HG03457 (cell line): ENCODE results near the gene CD1E.
"Not testable (repeated sequence)": the region's sequence is repeated elsewhere in the genome, so short reads cannot be mapped to it uniquely, and the experiment has no call there.

ENCODE experiments used
- ATAC-seq: cut with Tn5 transposase; IDR thresholded peaks from one replicate; pipeline ENCODE4 v1.9.1; 2021; ENCODE audit warnings: moderate number of reproducible peaks; ENCODE audit not compliant: unreplicated experiment

Gene CD1E

DNA sequence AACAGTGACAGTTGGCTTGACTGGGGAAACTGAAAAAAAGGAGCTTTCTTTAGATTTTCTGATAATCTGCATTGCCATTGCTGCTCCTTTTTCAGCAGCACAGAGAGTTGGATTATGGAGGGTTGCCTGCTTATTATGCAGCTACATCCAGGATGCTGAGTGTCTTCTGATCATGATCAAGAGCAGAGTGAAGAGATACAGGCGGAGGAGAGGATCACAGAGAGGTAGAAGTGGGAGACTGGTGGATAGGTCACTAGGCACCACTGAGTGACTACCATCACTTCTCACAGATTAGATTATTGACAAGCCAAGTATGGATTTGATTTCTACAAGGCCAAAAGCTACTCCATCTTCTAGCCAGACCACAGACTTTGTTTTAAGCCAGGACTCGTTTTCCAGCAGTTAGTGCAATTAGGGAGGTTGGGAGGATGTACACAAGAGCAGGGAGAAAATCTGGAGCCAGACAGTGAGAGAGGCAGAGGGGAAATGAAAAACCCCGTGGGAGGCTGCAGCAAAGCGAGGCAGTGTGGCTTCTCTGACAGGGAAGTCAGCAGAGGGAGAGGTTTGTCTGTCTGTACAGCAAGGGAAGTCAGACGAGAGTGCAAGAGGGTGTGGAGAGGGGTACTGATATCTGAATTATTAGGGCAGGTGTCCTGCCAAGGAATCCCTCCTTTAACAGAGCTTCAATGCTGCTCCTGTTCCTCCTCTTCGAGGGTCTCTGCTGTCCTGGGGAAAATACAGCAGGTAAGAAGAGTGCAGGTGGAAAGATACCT is at the start of gene CD1E:
Gene CD1E (plus strand): TSS at position 592 of the 773 bp plus-strand sequence. CDS start 95 bp downstream, at position 687.
- no peak for ATAC-seq

DNA sequence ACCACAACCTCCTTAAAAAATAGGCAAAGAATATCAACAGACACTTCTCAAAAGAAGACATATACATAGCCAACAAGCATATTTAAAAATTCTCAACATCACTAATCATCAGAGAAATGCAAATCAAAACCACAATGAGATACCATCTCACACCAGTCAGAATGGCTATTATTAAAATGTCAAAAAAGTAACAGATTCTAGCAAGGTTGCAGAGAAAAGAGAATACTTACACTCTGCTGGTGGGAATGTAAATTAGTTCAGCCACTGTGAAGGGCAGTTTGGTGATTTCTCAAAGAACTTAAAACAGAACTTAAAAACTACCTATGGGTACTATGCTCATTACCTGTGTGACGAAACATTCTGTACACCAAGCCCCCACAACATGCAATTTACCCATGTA is 43.1 kb upstream of the CD1E start:
- ATAC-seq: no peak

DNA sequence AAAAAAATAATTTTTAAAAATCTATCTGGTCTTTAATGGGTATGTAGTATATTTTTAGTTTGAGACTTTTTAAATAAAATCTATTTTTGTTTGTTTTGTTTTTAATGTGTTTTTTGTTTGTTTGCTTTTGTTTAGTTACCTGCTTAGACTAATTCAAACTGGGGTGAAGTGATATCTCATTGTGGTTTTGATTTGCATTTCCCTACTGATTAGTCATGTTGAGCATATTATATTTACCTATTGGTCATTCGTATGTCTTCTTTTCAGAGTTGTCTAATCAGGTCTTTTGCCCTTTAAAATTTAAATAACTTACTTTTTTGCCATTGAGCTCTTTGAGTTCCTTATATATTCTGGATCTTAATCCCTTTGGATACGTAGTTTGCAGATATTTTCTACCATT is 42.6 kb upstream of the CD1E start:
- no peak for ATAC-seq

DNA sequence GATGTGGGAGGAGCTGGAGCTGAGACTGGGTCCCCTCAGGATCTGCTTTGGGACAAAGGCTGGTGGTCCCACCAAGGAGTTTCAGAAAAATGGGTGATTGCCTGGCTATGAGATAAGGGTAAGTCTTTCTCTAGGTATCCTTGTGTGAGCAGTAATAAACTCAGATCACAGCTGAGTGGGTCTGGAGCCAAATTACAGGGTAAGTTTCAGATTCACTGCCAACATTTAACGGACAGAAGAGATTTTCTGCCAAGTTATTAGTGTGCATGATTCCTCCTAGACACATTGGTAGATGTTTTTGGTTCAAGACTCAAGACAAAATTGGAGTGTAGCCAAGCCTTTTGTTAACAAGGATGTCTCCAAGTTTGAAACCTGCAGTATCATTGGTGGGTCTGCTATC is 29.8 kb upstream of the CD1E start:
- no peak for ATAC-seq

DNA sequence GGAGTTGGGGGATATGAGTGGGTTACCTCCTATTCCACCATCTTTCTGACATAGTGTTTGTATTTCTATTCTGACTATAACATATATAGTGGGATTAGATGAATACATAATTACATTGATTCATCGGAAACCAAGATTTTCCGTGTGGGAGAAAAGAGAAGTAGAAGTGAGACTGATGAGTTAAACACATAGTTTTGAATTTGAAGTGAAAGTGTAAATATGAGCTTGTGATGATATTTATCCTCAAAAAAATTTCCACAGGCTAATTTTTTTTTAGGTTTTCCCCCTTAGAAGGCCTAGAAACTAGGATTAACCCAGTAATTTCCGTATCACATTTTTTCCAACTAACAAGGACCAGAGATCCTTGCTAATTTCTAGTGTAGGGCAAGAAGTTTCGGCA is 29.3 kb upstream of the CD1E start:
- ATAC-seq: no peak

DNA sequence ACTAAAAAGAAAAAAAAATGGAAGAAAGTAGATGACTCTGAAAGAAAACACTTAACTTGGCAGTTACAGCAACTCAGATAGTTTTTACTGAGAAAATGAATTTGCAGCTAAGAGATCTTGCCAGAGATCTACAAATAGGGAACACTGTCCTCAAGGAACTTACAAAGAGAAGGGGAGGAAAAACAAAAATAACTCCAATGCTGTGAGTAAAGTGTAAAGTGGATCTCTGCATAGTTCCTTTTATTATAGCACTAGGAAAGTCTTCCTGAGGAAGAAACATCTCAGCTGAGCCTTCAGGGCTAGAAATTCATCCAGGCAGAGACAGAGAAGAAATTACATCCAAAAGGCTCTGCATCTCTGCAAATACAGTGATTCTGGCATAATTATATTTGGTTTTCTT is 26.2 kb upstream of the CD1E start:
- no peak for ATAC-seq

DNA sequence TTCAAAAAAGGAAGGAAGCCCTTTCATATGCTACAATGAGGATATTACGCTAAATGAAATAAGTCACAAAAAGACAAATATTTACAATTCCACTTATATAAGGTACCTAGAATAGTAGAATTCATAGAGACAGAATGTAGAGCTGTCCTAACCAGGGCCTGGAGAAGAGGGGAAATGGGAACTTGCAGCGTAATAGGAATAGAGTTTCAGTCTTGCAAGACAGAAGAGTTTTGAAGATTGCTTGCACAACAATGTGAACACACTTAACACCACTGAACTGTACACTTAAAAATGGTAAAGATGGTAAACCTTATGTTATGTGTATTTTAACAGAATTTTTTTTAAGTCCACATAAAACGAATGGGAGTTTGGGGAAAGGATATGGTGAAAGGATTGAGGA is 25.3 kb upstream of the CD1E start:
- no peak for ATAC-seq

DNA sequence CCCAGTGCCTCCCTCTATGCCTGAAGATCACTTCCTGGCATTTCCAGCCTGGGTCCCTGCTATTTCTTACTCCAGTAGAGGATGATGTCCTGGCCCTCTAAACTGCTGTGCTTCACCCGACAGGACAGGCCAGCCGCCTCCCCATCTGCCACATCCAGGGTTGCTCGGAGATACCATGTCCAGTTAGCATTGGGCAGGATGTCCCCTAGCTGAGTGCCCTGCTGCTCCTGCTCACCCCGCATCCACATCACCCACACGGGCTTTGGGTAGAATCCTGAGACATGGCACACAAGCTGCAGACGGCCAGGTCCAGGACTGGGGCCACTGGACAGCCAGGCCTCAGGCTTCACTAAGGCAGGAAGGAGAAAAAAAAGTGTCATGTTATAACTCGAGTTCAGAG is 24.4 kb upstream of the CD1E start:
- no peak for ATAC-seq

DNA sequence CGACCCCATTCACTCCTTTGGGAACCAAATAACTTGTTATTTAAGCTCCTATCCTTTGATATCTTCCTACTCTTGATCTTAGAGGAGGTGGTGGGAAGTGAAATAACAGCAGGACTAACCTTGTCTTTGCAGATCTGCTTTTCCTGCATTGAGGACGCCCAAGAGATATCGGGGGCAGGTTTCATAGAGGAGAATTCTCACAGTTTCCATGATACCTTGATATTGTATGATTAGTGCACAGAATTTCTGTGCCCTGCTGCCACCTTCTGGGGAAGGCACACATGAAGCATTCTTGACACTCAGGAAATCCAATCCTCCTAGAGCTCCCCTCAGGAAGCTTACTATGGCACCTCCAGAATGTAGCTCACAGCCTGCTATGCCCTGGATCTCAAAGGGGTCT is 24.0 kb upstream of the CD1E start:
- no peak for ATAC-seq

DNA sequence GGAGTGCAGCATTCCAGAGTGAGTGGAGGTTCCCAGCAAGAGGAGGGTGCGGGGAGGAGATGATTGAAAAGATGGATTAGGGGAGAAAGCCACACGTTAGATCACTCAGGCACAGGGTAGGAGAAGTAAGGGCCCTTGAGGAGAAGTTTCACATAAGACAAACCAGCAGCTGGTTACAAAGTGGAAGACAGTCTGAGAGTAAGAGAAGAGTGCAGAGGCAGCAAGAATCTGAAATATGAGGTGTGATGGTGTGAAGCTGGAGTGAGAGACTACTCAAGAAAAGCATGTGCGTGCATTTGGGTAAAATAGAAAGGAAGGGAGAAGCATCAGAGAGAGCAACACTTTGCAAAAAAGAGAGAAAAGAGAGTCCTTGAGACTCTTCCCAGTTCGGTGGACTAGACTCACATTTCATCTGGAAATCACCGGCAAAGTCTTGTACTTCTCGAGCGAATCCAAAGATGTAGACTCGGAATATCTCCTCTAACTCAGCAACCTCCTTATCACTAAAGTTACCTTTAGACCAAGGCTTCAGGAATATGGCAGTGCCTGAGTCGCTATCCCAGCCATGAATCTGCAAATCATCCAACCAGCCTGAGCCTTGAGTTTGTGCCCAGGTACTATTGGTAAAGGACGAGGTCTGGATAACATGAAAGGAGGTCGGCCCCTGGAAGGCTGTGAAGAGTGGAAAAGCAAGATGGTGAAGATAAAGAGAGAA is 23.1 kb upstream of the CD1E start:
- ATAC-seq: no peak

DNA sequence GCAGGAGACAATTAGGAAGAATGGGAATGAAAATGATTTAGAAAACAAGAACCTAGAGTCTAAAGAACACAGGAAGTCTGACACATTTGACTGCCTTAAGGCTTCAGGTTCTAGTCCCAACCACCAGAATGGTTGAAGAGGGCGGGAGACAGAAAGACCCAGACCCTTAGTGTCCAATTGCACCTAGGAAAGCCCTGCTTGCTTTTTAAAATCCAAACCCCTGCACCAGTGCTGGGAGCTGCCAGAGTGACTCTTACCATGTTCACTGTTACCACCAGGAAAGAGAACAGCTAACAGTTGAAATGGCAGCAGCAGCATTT is 22.6 kb upstream of the CD1E start:
- ATAC-seq: no peak

DNA sequence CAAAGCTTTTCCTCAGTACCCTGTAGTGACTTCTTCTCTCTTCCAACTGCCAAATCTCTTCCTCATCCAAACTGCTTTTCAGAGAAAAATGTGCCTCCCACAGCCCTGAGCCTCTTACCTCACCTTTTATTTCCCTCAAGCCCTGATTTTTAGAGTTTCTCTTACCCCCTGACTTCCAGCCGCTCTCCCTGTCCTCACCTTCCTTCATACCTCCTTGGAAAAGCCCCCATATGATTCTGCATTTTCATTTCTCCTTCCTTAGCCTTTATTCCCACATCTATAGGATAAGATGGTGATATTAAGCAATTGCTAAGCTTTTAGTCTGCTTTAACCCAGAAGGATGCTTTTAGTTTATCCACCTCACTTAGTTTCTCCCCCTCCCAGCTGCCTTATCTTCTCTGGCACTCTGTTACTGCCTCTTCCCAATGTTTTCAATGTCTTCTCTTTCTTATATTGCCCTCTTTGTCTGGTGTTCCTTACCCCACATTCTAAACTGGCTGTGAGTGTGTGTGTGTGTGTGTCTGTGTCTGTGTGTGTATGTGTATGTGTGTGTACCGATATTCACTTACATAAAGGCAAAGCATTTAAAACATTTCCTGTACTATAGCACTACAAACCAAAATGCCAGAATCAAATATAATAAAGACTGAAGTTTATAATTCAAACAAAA is 22.1 kb upstream of the CD1E start, which contains the start of gene CD1B:
Gene CD1B (minus strand): TSS at position 51 of the 670 bp plus-strand sequence. CDS start 108 bp downstream, outside the sequence.
- ATAC-seq: no peak

DNA sequence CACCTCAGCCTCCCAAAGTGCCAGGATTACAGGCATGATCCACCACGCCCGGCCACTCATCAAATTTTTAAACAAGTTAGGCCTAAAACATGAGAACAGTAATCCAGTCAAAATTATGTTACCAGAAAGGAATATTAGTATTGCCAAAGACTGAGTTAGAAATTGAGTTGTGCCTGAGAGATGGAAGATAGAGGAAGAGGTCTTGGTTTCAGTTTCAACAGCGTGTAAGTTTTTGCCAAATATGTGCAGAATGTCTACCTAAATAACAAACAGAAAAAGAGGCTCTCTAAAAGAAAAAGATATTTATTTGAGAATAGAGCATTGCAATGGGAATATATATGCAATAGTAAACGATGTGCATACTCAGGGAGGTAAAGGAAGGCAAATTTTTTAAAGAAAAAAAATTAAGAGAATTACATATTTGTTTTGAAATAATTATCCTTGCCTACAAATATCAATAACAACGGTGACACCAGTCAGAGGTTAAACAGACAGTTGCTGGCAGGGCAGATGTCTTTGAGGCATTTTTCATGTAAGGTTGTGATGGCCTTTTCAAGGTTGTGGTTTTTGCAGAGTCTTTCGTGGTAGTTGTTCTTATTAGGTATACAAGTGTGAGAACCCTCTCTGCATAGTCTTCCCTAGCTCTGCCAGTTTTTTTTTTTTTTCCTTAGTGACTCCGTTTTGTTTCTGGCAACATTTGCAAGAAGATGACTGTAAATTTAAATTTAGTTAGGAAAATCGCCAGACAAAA is 20.1 kb upstream of the CD1E start:
- ATAC-seq: no peak

DNA sequence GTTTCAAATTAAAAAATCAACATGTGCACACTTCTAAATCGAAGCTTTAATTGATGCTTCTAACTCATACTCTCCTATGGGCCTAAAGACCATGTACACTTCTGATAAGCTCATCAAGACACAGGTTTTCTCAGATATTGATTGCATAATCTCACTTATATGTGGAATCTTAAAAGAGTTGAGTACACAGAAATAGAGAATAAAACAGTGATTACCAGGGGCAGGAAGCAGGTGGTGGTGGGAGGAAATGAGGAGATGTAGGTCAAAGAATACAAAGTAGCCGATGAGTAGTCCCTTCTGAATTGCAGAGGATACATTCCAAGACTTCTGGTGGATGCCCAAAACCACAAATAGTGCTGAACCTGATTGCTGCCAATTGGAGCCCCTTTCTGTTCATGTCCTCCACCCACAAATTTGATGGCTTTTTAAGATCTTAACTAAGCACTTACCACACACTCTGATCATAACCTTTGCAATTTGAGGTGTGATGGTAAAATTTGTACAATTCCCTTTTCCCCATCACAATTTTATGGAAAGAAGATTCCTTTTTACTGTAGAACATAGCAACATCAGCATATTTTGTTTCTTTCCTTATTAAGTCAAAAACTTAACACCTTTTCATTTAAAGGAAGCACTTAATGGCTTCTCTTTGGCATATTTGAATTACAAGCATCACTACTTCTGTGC is 19.0 kb upstream of the CD1E start:
- ATAC-seq: no peak

DNA sequence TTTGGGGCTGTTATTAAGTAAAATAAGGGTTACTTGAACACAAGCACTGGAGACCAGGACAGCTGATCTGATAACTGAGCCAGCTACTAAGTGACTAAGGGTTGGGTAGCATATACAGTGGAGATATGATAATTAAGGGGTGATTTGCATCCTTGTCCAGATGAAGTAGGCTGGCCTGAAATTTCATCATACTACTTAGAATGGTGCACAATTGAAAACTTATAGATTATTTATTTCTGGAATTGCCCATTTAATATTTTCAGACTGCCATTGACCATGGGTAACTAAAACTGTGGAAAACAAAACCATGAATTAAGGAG is 18.5 kb upstream of the CD1E start:
- no peak for ATAC-seq

DNA sequence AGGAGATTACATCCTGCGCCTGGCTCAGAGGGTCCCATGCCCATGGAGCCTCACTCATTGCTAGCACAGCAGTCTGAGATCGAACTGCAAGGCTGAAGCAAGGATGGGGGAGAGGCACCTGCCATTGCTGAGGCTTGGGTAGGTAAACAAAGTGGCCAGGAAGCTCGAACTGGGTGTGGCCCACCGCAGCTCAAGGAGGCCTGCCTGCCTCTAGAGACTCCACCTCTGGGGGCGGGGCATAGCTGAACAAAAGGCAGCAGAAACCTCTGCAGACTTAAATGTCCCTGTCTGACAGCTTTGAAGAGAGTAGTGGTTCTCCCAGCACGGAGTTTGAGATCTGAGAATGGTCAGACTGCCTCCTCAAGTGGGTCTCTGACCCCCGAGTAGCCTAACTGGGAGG is 17.3 kb upstream of the CD1E start:
- ATAC-seq: not testable (repeated sequence)

DNA sequence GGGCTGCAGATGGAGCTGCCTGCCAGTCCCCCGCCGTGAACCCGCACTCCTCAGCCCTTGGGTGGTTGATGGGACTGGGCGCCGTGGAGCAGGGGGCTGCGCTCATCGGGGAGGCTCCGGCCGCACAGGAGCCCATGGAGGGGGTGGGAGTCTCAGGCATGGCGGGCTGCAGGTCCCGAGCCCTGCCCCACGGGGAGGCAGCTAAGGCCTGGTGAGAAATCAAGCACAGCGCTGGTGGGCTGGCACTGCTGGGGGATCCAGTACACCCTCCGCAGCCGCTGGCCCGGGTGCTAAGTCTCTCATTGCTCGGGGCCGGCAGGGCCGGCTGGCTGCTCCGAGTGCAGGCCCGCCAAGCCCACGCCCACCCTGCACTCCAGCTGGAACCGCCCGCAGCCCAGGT is 4.7 kb upstream of the CD1E start:
- not testable (repeated sequence) for ATAC-seq

DNA sequence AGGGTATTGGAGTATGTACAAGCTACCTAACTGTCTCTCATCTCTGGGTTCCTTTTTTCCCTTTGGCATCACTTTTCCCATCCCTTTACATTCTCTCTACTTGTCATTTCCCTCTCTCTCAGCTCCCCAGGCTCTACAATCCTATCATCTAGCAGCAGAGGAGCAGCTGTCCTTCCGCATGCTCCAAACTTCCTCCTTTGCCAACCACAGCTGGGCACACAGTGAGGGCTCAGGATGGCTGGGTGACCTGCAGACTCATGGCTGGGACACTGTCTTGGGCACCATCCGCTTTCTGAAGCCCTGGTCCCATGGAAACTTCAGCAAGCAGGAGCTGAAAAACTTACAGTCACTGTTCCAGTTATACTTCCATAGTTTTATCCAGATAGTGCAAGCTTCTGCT is 561 bp downstream of the CD1E start:
- ATAC-seq: no peak

DNA sequence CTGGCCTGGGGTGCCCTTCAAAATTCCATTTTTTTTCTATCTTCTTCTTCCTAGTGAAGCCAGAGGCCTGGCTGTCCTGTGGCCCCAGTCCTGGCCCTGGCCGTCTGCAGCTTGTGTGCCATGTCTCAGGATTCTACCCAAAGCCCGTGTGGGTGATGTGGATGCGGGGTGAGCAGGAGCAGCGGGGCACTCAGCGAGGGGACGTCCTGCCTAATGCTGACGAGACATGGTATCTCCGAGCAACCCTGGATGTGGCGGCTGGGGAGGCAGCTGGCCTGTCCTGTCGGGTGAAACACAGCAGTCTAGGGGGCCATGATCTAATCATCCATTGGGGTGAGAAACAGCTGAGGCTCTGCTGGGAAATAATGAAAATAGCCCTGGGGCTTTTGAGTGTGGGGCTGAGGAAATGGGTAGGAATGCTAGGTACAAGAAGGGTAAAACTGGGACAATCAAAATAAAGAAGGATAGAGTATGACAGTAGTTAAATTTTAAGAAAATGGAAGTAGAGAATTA is 2.1 kb downstream of the CD1E start:
- no peak for ATAC-seq

DNA sequence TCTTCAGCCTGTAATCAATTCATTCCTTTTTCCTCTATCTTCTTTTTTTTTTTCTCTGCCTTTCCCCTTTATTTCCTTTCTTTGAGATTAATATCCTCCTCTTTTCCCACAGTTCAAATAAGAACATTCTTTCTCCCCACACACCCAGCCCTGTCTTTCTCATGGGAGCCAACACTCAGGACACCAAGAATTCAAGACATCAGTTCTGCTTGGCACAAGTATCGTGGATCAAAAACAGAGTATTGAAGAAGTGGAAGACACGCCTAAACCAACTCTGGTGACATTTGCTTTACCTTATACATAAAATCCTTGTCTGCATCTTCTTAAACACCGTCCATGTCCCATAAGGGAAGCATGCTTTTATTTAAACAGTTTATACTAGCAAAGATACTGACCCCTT is 2.9 kb downstream of the CD1E start:
- no peak for ATAC-seq

DNA sequence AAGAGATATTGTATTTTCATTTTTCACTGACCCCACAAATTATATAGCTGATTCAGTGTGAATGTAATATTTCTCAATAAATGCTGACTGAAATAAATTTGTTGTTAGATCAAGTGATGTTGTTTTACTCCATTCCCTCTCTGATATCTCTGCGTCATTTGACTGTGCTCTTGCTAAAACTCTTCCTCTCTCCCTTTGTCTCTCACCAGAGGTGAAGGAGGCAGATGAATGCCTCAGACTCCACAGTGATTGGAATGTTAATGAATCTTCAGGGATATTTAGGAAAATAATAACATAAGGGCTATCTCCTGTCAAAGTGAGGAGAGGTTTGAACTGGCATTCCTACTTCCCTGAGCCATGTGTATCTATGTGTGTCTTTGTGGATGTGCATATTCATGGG is 3.7 kb downstream of the CD1E start:
- no peak for ATAC-seq
